ENCODE data around the gene CD1C. TPM values are rescaled to one million over a fixed set of nuclear protein-coding genes. Genes with fewer than 3 reads are reported as not detected.
"Not testable (repeated sequence)": the region's sequence is repeated elsewhere in the genome, so short reads cannot be mapped to it uniquely, and the experiment has no call there.

The CD1C gene
- total and polyA plus RNA-seq, 4 donors: 0.24 to 0.89 (median 0.29) TPM

DNA sequence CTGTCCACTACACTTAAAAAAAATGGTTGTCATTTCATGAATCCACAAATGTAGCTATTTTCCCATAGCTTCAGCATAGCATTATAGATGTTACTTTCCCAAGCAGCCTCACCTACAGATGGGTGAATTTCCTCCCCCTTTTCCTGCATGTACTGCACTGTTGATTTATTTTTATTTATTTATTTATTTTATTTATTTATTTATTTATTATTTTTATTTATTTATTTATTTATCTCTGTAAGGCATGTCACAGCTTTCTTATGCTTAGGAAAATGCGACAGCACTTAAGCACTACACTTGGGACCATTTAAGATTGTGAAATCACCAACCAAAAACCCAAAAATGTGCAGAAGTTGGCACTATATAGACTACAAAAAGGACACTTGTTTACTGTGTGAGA, 30.6 kb upstream of the CD1C start:
- H3K36me3 ChIP-seq (ENCODE audit: control insufficient read depth in 4 of 4, insufficient read depth in 3 of 4, low read depth in 1 of 4, low read length in 3 of 4): no peaks in the 10 kb centered on the region
- no peaks in the 10 kb centered on the region for H3K4me1 ChIP-seq (ENCODE audit: control insufficient read depth in 4 of 4, insufficient read depth in 4 of 4, low read length in 3 of 4)
- DNase-seq (ENCODE audit: low spot score): no peak
- WGBS: 83% methylated on average over 1 of the region's 1 CpG
- H3K27ac ChIP-seq (ENCODE audit: low read depth in 1 of 2, low read length in 2 of 2): no peak overlapping the region
- peaks cover 0 to 6% (median 0%) of the 10 kb centered on the region in 4 donors for H3K27me3 ChIP-seq (ENCODE audit: control insufficient read depth in 4 of 4, insufficient read depth in 4 of 4, low read length in 3 of 4)
- H3K9ac ChIP-seq (ENCODE audit: low read depth in 1 of 2, low read length in 2 of 2): no peak overlapping the region
- no peaks in the 10 kb centered on the region for H3K9me3 ChIP-seq (ENCODE audit: control insufficient read depth in 4 of 4, low read length in 3 of 4)
- H3K4me3 ChIP-seq (ENCODE audit: low read depth in 1 of 3, low read length in 3 of 3): no peak overlapping the region
- TF ChIP-seq HNF4A (conservative IDR thresholded peaks at IDR 0.05) (no peak), RXRA (IDR thresholded peaks at IDR 0.05) (no peak)
- TF ChIP-seq, protein P1, sequence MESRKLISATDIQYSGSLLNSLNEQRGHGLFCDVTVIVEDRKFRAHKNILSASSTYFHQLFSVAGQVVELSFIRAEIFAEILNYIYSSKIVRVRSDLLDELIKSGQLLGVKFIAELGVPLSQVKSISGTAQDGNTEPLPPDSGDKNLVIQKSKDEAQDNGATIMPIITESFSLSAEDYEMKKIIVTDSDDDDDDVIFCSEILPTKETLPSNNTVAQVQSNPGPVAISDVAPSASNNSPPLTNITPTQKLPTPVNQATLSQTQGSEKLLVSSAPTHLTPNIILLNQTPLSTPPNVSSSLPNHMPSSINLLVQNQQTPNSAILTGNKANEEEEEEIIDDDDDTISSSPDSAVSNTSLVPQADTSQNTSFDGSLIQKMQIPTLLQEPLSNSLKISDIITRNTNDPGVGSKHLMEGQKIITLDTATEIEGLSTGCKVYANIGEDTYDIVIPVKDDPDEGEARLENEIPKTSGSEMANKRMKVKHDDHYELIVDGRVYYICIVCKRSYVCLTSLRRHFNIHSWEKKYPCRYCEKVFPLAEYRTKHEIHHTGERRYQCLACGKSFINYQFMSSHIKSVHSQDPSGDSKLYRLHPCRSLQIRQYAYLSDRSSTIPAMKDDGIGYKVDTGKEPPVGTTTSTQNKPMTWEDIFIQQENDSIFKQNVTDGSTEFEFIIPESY (IDR thresholded peaks at IDR 0.05): no peak
- TF ChIP-seq, protein P2, sequence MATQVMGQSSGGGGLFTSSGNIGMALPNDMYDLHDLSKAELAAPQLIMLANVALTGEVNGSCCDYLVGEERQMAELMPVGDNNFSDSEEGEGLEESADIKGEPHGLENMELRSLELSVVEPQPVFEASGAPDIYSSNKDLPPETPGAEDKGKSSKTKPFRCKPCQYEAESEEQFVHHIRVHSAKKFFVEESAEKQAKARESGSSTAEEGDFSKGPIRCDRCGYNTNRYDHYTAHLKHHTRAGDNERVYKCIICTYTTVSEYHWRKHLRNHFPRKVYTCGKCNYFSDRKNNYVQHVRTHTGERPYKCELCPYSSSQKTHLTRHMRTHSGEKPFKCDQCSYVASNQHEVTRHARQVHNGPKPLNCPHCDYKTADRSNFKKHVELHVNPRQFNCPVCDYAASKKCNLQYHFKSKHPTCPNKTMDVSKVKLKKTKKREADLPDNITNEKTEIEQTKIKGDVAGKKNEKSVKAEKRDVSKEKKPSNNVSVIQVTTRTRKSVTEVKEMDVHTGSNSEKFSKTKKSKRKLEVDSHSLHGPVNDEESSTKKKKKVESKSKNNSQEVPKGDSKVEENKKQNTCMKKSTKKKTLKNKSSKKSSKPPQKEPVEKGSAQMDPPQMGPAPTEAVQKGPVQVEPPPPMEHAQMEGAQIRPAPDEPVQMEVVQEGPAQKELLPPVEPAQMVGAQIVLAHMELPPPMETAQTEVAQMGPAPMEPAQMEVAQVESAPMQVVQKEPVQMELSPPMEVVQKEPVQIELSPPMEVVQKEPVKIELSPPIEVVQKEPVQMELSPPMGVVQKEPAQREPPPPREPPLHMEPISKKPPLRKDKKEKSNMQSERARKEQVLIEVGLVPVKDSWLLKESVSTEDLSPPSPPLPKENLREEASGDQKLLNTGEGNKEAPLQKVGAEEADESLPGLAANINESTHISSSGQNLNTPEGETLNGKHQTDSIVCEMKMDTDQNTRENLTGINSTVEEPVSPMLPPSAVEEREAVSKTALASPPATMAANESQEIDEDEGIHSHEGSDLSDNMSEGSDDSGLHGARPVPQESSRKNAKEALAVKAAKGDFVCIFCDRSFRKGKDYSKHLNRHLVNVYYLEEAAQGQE (IDR thresholded peaks at IDR 0.05): no peak

DNA sequence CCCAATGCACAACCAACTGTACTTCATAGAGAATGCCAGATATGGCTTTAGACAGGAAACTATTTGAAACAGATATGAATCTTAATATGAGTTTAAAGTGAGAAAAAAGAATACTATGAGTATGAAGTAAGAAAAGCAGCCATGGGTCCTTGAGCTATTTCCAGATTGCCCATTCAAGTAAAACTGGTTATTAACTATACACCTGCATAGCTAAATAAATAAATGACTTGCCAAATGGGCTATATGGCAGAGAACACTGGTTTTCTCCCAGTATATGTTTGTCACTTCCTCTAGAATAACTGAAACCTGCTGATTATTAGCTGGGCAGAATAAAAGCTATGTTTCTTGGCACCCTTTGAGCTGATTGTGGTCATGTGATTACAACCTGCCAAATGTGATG, 17.0 kb upstream of the CD1C start:
- H3K9ac ChIP-seq (ENCODE audit: low read depth in 1 of 2, low read length in 2 of 2): no peak overlapping the region
- TF ChIP-seq SP1 (IDR thresholded peaks at IDR 0.05) (no peak), HNF4G (IDR thresholded peaks at IDR 0.05) (no peak), RAD21 (IDR thresholded peaks at IDR 0.05) (no peak)
- TF ChIP-seq, protein P3, sequence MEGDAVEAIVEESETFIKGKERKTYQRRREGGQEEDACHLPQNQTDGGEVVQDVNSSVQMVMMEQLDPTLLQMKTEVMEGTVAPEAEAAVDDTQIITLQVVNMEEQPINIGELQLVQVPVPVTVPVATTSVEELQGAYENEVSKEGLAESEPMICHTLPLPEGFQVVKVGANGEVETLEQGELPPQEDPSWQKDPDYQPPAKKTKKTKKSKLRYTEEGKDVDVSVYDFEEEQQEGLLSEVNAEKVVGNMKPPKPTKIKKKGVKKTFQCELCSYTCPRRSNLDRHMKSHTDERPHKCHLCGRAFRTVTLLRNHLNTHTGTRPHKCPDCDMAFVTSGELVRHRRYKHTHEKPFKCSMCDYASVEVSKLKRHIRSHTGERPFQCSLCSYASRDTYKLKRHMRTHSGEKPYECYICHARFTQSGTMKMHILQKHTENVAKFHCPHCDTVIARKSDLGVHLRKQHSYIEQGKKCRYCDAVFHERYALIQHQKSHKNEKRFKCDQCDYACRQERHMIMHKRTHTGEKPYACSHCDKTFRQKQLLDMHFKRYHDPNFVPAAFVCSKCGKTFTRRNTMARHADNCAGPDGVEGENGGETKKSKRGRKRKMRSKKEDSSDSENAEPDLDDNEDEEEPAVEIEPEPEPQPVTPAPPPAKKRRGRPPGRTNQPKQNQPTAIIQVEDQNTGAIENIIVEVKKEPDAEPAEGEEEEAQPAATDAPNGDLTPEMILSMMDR (IDR thresholded peaks at IDR 0.05; ENCODE audit: low read depth, low read length, missing input control): no peak
- no peaks in the 10 kb centered on the region for H3K36me3 ChIP-seq (ENCODE audit: control insufficient read depth in 4 of 4, insufficient read depth in 3 of 4, low read depth in 1 of 4, low read length in 3 of 4)
- H3K27me3 ChIP-seq (ENCODE audit: control insufficient read depth in 4 of 4, insufficient read depth in 4 of 4, low read length in 3 of 4): no peaks in the 10 kb centered on the region
- H3K4me3 ChIP-seq (ENCODE audit: low read depth in 1 of 3, low read length in 3 of 3): no peak overlapping the region
- H3K27ac ChIP-seq (ENCODE audit: low read depth in 1 of 2, low read length in 2 of 2): no peak overlapping the region
- DNase-seq (ENCODE audit: low spot score): no peak
- H3K4me1 ChIP-seq (ENCODE audit: control insufficient read depth in 4 of 4, insufficient read depth in 4 of 4, low read length in 3 of 4): no peaks in the 10 kb centered on the region
- no peaks in the 10 kb centered on the region for H3K9me3 ChIP-seq (ENCODE audit: control insufficient read depth in 4 of 4, low read length in 3 of 4)

DNA sequence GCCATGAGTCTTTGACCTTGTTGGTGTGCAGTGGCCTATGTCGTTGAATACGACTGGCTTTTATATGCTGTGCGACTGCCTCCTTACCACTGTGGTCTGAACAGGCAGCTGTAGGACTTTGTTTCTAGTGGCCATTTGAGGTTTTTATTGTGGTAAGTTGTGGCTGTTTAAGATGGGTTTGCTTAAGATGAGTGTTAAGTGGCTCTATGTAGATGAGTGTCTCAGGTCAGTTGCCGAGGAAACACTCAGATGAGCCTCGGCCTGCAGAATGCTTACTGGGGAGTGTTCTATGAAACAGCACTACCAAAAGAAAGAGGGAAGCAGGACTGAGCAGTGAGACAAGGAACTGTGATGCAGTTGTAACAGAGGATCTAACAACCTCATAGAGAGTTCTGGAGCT, 14.9 kb upstream of the CD1C start:
- 80% methylated on average over 5 of the region's 5 CpGs for WGBS
- no peak overlapping the region for H3K4me3 ChIP-seq (ENCODE audit: low read depth in 1 of 3, low read length in 3 of 3)
- peaks cover 0 to 3% (median 0%) of the 10 kb centered on the region in 4 donors for H3K9me3 ChIP-seq (ENCODE audit: control insufficient read depth in 4 of 4, low read length in 3 of 4)
- no peak overlapping the region for H3K9ac ChIP-seq (ENCODE audit: low read depth in 1 of 2, low read length in 2 of 2)
- no peaks in the 10 kb centered on the region for H3K4me1 ChIP-seq (ENCODE audit: control insufficient read depth in 4 of 4, insufficient read depth in 4 of 4, low read length in 3 of 4)
- H3K27me3 ChIP-seq (ENCODE audit: control insufficient read depth in 4 of 4, insufficient read depth in 4 of 4, low read length in 3 of 4): no peaks in the 10 kb centered on the region
- H3K27ac ChIP-seq (ENCODE audit: low read depth in 1 of 2, low read length in 2 of 2): no peak overlapping the region
- DNase-seq (ENCODE audit: low spot score): no peak
- H3K36me3 ChIP-seq (ENCODE audit: control insufficient read depth in 4 of 4, insufficient read depth in 3 of 4, low read depth in 1 of 4, low read length in 3 of 4): no peaks in the 10 kb centered on the region
- TF ChIP-seq FOXA2 (IDR thresholded peaks at IDR 0.05): no peak
- TF ChIP-seq, protein P3 (IDR thresholded peaks at IDR 0.05; ENCODE audit: low read depth, low read length, missing input control): no peak
- TF ChIP-seq, protein P2 (IDR thresholded peaks at IDR 0.05): no peak

DNA sequence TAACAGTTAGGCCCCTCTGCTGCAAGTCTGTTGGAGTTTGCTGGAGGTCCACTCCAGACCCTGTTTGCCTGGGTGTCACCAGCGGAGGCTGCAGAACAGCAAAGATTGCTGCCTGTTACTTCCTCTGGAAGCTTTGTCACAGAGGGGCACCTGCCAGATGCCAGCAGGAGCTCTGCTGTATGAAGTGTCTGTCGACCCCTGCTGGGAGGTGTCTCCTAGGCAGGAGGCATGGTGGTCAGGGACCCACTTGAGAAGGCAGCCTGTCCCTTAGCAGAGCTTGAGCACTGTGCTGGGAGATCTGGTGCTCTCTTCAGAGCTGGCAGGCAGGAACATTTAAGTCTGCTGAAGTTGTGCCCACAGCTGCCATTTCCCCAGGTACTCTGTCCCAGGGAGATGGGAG, 7.3 kb upstream of the CD1C start:
- H3K9ac ChIP-seq (ENCODE audit: low read depth in 1 of 2, low read length in 2 of 2); DNase-seq (ENCODE audit: low spot score); H3K4me3 ChIP-seq (ENCODE audit: low read depth in 1 of 3, low read length in 3 of 3); H3K4me1 ChIP-seq (ENCODE audit: control insufficient read depth in 4 of 4, insufficient read depth in 4 of 4, low read length in 3 of 4); H3K9me3 ChIP-seq (ENCODE audit: control insufficient read depth in 4 of 4, low read length in 3 of 4); H3K27ac ChIP-seq (ENCODE audit: low read depth in 1 of 2, low read length in 2 of 2); H3K36me3 ChIP-seq (ENCODE audit: control insufficient read depth in 4 of 4, insufficient read depth in 3 of 4, low read depth in 1 of 4, low read length in 3 of 4); H3K27me3 ChIP-seq (ENCODE audit: control insufficient read depth in 4 of 4, insufficient read depth in 4 of 4, low read length in 3 of 4): not testable (repeated sequence)
- 58% methylated on average over 2 of the region's 2 CpGs for WGBS

Measured in liver (tissue), 9 donors.